ENCODE data around the gene SLC1A3.

The SLC1A3 gene

DNA sequence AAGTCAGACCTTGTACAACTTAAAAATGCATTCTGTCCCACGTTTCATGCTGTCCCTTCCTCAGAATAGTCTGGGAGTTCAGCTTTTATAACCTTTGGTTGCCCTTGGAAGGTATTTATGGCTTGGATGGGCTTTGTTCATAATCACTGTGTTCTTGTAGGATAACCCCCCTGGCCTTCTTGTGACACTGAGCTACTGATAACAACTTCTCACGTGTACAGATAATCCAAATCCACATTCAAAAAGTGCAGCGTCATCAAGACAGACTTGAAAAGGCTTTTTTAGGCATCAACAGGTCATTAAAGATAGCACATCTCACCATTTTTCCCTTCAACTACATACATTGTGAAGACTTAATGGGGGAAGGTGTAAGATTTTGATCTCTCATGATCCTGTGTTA is 42.0 kb downstream of the SLC1A3 start:
- no peaks in the 10 kb centered on the region for H4K20me1 ChIP-seq (ENCODE audit: insufficient read depth)
- H3K9ac ChIP-seq: no peak overlapping the region
- no peak overlapping the region for H2AFZ ChIP-seq (ENCODE audit: low read depth)
- H3K4me1 ChIP-seq (ENCODE audit: low read depth, poor library complexity, severe bottlenecking): no peaks in the 10 kb centered on the region
- no peaks in the 10 kb centered on the region for H3K36me3 ChIP-seq (ENCODE audit: insufficient read depth)
- H3K79me2 ChIP-seq (ENCODE audit: insufficient read depth, low read depth): no peaks in the 10 kb centered on the region
- H3K4me3 ChIP-seq (IDR thresholded peaks at IDR 0.05; ENCODE audit: insufficient read depth, low read depth, low read length): no peak overlapping the region
- H3K27me3 ChIP-seq (ENCODE audit: insufficient read depth, low read depth): no peaks in the 10 kb centered on the region
- no peak overlapping the region for H3K27ac ChIP-seq
- TF ChIP-seq, protein P1, sequence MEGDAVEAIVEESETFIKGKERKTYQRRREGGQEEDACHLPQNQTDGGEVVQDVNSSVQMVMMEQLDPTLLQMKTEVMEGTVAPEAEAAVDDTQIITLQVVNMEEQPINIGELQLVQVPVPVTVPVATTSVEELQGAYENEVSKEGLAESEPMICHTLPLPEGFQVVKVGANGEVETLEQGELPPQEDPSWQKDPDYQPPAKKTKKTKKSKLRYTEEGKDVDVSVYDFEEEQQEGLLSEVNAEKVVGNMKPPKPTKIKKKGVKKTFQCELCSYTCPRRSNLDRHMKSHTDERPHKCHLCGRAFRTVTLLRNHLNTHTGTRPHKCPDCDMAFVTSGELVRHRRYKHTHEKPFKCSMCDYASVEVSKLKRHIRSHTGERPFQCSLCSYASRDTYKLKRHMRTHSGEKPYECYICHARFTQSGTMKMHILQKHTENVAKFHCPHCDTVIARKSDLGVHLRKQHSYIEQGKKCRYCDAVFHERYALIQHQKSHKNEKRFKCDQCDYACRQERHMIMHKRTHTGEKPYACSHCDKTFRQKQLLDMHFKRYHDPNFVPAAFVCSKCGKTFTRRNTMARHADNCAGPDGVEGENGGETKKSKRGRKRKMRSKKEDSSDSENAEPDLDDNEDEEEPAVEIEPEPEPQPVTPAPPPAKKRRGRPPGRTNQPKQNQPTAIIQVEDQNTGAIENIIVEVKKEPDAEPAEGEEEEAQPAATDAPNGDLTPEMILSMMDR (conservative IDR thresholded peaks at IDR 0.05; ENCODE audit: low read depth, low read length): no peak
- no peak overlapping the region for H3K4me2 ChIP-seq

DNA sequence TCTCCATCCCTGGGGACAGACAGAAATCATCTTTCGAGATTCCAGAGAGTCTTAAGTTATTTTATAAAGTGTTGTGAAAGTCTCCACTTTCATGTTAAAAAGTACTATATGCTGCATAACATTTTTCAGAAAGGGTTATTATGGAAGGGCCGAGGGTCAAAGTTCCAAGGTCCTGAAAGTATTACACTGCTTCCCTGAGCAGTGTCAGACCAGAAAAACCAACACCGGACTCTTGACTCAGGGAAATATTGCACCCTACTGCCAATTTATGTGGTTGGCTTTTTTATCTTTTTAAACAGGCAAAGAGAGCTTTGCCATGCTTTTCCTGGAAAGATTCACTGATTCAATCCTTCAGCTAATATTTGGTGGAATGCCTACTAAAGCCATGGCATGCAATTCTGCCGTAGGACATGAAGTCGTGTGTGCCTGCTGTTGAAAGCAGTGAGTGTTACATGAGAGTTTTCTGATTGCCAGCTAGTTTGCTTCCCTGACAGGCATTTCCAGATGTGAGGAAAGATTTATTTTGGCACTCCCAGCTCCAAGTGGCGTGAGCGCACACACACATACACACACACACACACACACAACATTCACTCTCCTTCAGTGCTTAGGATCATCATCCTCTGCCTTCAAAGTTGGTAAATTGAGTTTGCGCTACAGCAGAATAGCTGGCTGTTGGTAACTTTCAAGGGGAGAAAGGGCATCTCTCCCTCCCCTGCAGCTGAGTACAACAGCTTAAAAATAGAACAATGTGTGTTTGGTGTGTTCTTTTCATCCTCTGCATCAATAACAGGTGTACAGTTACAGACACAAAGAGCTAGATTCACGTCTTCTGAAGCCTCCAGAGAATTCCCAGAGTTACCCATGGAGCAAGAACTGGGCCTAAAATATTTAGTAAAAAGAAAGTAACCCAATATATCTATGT is 45.6 kb downstream of the SLC1A3 start:
- H3K79me2 ChIP-seq (ENCODE audit: insufficient read depth, low read depth): no peaks in the 10 kb centered on the region
- no peak overlapping the region for H2AFZ ChIP-seq (ENCODE audit: low read depth)
- H3K9ac ChIP-seq: no peak overlapping the region
- no peaks in the 10 kb centered on the region for H3K36me3 ChIP-seq (ENCODE audit: insufficient read depth)
- H3K27ac ChIP-seq: no peak overlapping the region
- H3K4me2 ChIP-seq: no peak overlapping the region
- no peaks in the 10 kb centered on the region for H3K27me3 ChIP-seq (ENCODE audit: insufficient read depth, low read depth)
- peaks cover 19% of the 10 kb centered on the region for H3K4me1 ChIP-seq (ENCODE audit: low read depth, poor library complexity, severe bottlenecking)
- no peak overlapping the region for H3K4me3 ChIP-seq (IDR thresholded peaks at IDR 0.05; ENCODE audit: insufficient read depth, low read depth, low read length)
- TF ChIP-seq, protein P1 (conservative IDR thresholded peaks at IDR 0.05; ENCODE audit: low read depth, low read length): no peak
- H4K20me1 ChIP-seq (ENCODE audit: insufficient read depth): no peaks in the 10 kb centered on the region

- H3K27ac ChIP-seq: no peak overlapping the region
- H3K9ac ChIP-seq: no peak overlapping the region
- TF ChIP-seq, protein P1 (conservative IDR thresholded peaks at IDR 0.05; ENCODE audit: low read depth, low read length): no peak
- H3K27me3 ChIP-seq (ENCODE audit: insufficient read depth, low read depth): no peaks in the 10 kb centered on the region
- H3K4me2 ChIP-seq: no peak overlapping the region
- H3K36me3 ChIP-seq (ENCODE audit: insufficient read depth): no peaks in the 10 kb centered on the region
- H4K20me1 ChIP-seq (ENCODE audit: insufficient read depth): no peaks in the 10 kb centered on the region
- H3K4me1 ChIP-seq (ENCODE audit: low read depth, poor library complexity, severe bottlenecking): peaks cover 19% of the 10 kb centered on the region
- no peaks in the 10 kb centered on the region for H3K79me2 ChIP-seq (ENCODE audit: insufficient read depth, low read depth)
- H3K4me3 ChIP-seq (IDR thresholded peaks at IDR 0.05; ENCODE audit: insufficient read depth, low read depth, low read length): no peak overlapping the region
- no peak overlapping the region for H2AFZ ChIP-seq (ENCODE audit: low read depth)
These were observed 46.8 kb downstream of the SLC1A3 start for GRCh38 chr5:36653044-36653705.

- Histone ChIP-seq H3K4me2 (peak overlapping the region; percentile 55), H3K27me3 (ENCODE audit: insufficient read depth, low read depth) (no peaks in the 10 kb centered on the region), H3K36me3 (ENCODE audit: insufficient read depth) (no peaks in the 10 kb centered on the region), H4K20me1 (ENCODE audit: insufficient read depth) (no peaks in the 10 kb centered on the region), H3K4me1 (ENCODE audit: low read depth, poor library complexity, severe bottlenecking) (peaks cover 19% of the 10 kb centered on the region), H2AFZ (ENCODE audit: low read depth) (peak overlapping the region; percentile 43), H3K27ac (peak overlapping the region; percentile 37; the same call in 1 of the 2 replicates), H3K4me3 (IDR thresholded peaks at IDR 0.05; ENCODE audit: insufficient read depth, low read depth, low read length) (no peak overlapping the region), H3K9ac (no peak overlapping the region), H3K79me2 (ENCODE audit: insufficient read depth, low read depth) (no peaks in the 10 kb centered on the region)
- TF ChIP-seq, protein P1 (conservative IDR thresholded peaks at IDR 0.05; ENCODE audit: low read depth, low read length): no peak
These were observed 48.2 kb downstream of the SLC1A3 start for GRCh38 chr5:36654564-36654963.
